ENCODE results near the gene OSBPL10. TPM values are rescaled to one million over a fixed set of nuclear protein-coding genes. Genes with fewer than 3 reads are reported as not detected.

Gene OSBPL10
- total RNA-seq, 2 donors from 2014 or later = 4.2 to 8.2 TPM

GRCh38 chr3:31911124-31911523 lies 69.9 kb downstream of the OSBPL10 start:
- no peak for DNase-seq (ENCODE audit: low spot score)
- TF ChIP-seq, protein P1, sequence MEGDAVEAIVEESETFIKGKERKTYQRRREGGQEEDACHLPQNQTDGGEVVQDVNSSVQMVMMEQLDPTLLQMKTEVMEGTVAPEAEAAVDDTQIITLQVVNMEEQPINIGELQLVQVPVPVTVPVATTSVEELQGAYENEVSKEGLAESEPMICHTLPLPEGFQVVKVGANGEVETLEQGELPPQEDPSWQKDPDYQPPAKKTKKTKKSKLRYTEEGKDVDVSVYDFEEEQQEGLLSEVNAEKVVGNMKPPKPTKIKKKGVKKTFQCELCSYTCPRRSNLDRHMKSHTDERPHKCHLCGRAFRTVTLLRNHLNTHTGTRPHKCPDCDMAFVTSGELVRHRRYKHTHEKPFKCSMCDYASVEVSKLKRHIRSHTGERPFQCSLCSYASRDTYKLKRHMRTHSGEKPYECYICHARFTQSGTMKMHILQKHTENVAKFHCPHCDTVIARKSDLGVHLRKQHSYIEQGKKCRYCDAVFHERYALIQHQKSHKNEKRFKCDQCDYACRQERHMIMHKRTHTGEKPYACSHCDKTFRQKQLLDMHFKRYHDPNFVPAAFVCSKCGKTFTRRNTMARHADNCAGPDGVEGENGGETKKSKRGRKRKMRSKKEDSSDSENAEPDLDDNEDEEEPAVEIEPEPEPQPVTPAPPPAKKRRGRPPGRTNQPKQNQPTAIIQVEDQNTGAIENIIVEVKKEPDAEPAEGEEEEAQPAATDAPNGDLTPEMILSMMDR (IDR thresholded peaks at IDR 0.05) = no peak
- Histone ChIP-seq H3K4me1 (peaks cover 0 to 3% of the 10 kb centered on the region in 2 donors), H3K9me3 (no peaks in the 10 kb centered on the region), H3K4me3 (no peak overlapping the region), H3K36me3 (no peaks in the 10 kb centered on the region), H3K27me3 (no peaks in the 10 kb centered on the region), H3K27ac (no peak overlapping the region)

DNA sequence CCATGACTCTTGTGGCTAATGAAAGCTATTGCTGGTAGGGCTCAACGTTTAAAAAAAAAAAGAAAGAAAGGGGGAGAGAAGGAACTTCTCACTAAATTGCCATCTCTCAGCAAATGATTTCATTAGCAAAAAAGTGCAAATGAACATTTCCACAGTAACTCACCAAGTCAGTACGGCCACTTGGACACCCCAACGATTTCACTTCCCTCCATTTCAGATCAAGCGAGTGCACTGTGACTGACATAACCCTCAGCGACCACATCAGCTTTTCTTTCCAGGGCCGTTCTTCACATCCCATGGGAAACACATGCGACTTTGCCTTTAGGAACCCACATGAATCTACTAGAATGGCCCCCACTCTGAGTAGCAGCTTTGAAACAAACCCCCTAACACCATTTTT lies 71.6 kb downstream of the OSBPL10 start:
- no peak for DNase-seq (ENCODE audit: low spot score)
- TF ChIP-seq, protein P1 (IDR thresholded peaks at IDR 0.05) = no peak
- Histone ChIP-seq H3K27ac (no peak overlapping the region), H3K27me3 (no peaks in the 10 kb centered on the region), H3K4me1 (peaks cover 0 to 7% of the 10 kb centered on the region in 2 donors), H3K4me3 (no peak overlapping the region), H3K36me3 (no peaks in the 10 kb centered on the region), H3K9me3 (no peaks in the 10 kb centered on the region)

DNA sequence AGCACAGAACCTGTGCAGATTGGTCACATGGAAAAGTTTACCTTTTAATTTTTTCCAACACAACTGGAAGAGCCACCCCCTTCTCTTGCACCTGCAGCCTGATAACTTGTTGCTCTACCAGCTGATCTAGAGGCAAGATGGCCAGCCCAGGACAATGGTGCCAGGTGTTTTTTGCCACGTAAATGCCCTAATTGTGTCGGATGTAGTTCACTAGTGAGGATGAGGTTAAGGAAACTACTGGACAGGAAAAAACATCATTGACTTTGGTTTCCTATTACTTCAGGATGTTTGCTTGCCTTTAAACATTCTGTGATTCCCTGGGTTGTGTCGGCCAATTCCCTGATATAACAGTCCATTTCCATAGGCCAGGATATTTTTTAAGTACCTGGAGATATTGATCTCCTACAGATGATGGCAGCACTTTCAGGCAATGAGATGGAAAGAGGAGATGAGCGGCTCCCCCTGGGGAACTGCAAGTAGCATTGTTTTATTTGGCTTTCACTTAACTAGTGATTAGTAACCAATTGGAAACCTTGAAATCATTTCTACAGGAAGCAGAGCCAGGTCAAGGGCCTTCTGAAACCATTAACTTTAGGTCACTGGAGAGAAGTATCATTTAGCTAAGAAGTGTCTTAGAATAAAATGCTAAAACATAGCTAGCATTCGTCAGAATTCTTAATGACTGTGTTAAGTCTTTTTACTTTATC lies 72.5 kb downstream of the OSBPL10 start:
- no peak for DNase-seq (ENCODE audit: low spot score)
- Histone ChIP-seq H3K9me3 (no peaks in the 10 kb centered on the region), H3K4me3 (no peak overlapping the region), H3K4me1 (peaks cover 0 to 7% of the 10 kb centered on the region in 2 donors), H3K36me3 (no peaks in the 10 kb centered on the region), H3K27me3 (no peaks in the 10 kb centered on the region), H3K27ac (no peak overlapping the region)
- TF ChIP-seq, protein P1 (IDR thresholded peaks at IDR 0.05) = no peak

DNA sequence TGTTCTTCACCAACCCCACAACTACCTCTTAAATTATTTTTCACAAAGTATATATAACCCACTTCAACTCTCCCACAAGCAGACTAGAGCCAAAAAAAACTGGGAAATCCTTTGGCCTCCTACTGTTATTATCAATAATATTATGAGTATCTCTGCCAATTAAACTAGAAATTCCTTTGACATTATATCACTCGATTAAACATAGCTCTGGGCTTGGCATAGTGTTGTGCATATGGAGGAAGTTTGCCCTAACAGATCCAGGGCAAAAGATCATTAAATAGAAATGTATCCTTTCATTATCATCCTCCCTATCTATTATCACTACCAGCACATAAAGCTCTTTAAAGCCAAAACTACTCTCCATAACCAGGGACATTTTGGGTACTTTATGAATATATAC lies 74.9 kb downstream of the OSBPL10 start:
- Histone ChIP-seq H3K36me3 (no peaks in the 10 kb centered on the region), H3K4me1 (peaks cover 0 to 7% of the 10 kb centered on the region in 2 donors), H3K27me3 (no peaks in the 10 kb centered on the region), H3K27ac (no peak overlapping the region), H3K9me3 (no peaks in the 10 kb centered on the region), H3K4me3 (no peak overlapping the region)
- TF ChIP-seq, protein P1 (IDR thresholded peaks at IDR 0.05) = no peak
- DNase-seq (ENCODE audit: low spot score) = no peak

DNA sequence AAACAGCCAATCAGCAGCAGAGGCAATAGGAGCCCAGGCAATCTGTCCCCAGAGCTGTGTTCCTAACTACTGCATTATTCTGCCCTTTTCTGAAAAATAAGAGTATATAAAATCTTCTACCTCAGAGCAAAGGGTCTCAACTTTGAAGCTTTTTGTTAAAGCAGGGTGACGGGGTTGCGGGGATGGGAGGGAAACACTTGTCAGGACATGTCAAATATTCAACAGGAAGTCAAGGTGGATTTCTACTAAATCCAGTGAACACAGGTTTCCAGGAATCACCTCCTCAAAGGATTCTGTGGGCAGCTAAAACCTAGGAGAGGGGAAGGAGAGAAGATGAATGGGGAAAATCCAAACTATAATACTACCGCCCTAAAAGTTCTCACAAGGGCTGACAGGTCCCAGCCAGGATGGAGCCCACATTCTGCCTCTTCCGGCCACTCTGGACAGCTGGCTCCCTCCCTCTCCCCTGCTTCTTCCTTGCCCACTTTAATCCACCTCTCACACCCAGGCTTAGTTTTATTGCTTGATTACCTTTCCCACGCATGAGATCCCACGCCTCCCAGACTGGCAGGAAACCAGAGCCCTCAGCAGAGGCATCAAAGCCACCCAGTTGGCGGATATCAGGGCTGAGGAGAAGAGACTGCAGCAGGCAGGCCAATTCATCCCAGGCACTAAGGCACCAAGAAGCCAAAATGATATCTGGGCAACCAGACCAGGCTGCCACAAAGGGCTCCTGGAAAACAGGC lies 77.2 kb downstream of the OSBPL10 start:
- Histone ChIP-seq H3K36me3 (no peaks in the 10 kb centered on the region), H3K4me1 (peaks cover 0 to 7% of the 10 kb centered on the region in 2 donors), H3K4me3 (no peak overlapping the region), H3K27me3 (no peaks in the 10 kb centered on the region), H3K27ac (no peak overlapping the region), H3K9me3 (no peaks in the 10 kb centered on the region)
- DNase-seq (ENCODE audit: low spot score) = no peak
- TF ChIP-seq, protein P1 (IDR thresholded peaks at IDR 0.05) = no peak

Data from right atrium auricular region (tissue), 2 donors.